Endothelial cell of umbilical vein (primary cell): Measurements from ENCODE around the gene FBXL17. TPM values are rescaled to one million over a fixed set of nuclear protein-coding genes. Genes with fewer than 3 reads are reported as not detected.

Source experiments
- BruUV-seq: library from RNA; stranded (reverse); fragments of 400-500 nt; replicated peaks from 2 replicates; lab custom pipeline; 2021; lab: Mats Ljungman, UMichigan
- CTCF ChIA-PET: fragments of 300-600, 350-600 bp; sonication (Branson Sonifier 250); formaldehyde crosslinking; loops from one replicate; lab custom pipeline; 2021; ENCODE audit warnings: antibody characterized with exemption, inconsistent platforms; lab: Charles Lee
- POLR2A ChIA-PET: fragments of 300-600, 350-600 bp; sonication (Branson Sonifier 250); formaldehyde crosslinking; loops from one replicate; lab custom pipeline; 2021; ENCODE audit warnings: antibody characterized with exemption, inconsistent platforms; lab: Charles Lee
- DNase-seq: peaks from one replicate; pipeline ENCODE4 v3.0.0-alpha.2; 2011; ENCODE audit warnings: low read depth, low spot score
- FAIRE-seq: peaks from 2 replicates; lab custom pipeline; 2011; peaks lifted over from hg19 to GRCh38; lab: Jason Lieb, UNC
- H2AFZ ChIP-seq: 2 replicates; pipeline ENCODE4 v1.6.0; 2012; ENCODE audit warnings: low read depth, low read length, control low read depth, inconsistent platforms
- H3K27ac ChIP-seq: 2 replicates; pipeline ENCODE4 v1.5.1; 2011; ENCODE audit warnings: low read depth, mild to moderate bottlenecking, control low read depth, low read length, moderate library complexity; ENCODE audit not compliant: insufficient read depth
- H3K27me3 ChIP-seq, 2 experiments: 2 replicates each; pipeline versions ENCODE4 v1.6.0 to v1.6.1; 2011; ENCODE audit warnings: low read length in 2 of 2, mixed read lengths in 1 of 2; ENCODE audit not compliant: control insufficient read depth in 2 of 2, insufficient read depth in 2 of 2
- H3K36me3 ChIP-seq, 2 experiments: 2 replicates in 1 of 2; 3 replicates in 1 of 2; pipeline ENCODE4 v1.5.1; 2011; ENCODE audit warnings: low read length in 2 of 2, mild to moderate bottlenecking in 1 of 2, moderate library complexity in 1 of 2; ENCODE audit not compliant: control insufficient read depth in 2 of 2, insufficient read depth in 2 of 2; ENCODE audit errors: extremely low read depth in 1 of 2
- H3K4me1 ChIP-seq: 3 replicates; pipeline ENCODE4 v1.5.1; 2011; ENCODE audit warnings: mild to moderate bottlenecking, low read length; ENCODE audit not compliant: control insufficient read depth, insufficient read depth; ENCODE audit errors: extremely low read depth
- H3K4me2 ChIP-seq: 2 replicates; pipeline ENCODE4 v1.6.1; 2011; ENCODE audit warnings: low read length, control low read depth, mixed read lengths; ENCODE audit not compliant: insufficient read depth
- H3K4me3 ChIP-seq, 3 experiments: fragments of 200-600 bp in 1 of 3; sonication (generic), shearing (Covaris generic) in 1 of 3; replicated peaks in 1 of 3; 2 replicates each; pipeline ENCODE4 v1.5.1; 2011 to 2016; ENCODE audit warnings: control low read depth in 3 of 3, low read length in 3 of 3, mild to moderate bottlenecking in 2 of 3, inconsistent platforms in 1 of 3, low read depth in 1 of 3, moderate library complexity in 1 of 3; ENCODE audit not compliant: insufficient read depth in 1 of 3
- H3K79me2 ChIP-seq: 2 replicates; pipeline ENCODE4 v1.6.0; 2012; ENCODE audit warnings: low read length, inconsistent platforms; ENCODE audit not compliant: control insufficient read depth, insufficient read depth
- H3K9ac ChIP-seq: replicated peaks from 2 replicates; pipeline ENCODE3; 2011; ENCODE audit warnings: low read length, control low read depth; ENCODE audit not compliant: insufficient read depth; ENCODE audit errors: extremely low read depth
- H3K9me1 ChIP-seq: replicated peaks from 3 replicates; pipeline ENCODE4 v1.6.0; 2011; ENCODE audit warnings: mild to moderate bottlenecking, low read length; ENCODE audit not compliant: control insufficient read depth, insufficient read depth; ENCODE audit errors: extremely low read depth
- H3K9me3 ChIP-seq: replicated peaks from 2 replicates; pipeline ENCODE4 v1.5.1; 2012; ENCODE audit warnings: low read length, inconsistent platforms; ENCODE audit not compliant: control insufficient read depth, insufficient read depth
- H4K20me1 ChIP-seq: replicated peaks from 2 replicates; pipeline ENCODE3; 2011; ENCODE audit warnings: mild to moderate bottlenecking, low read length; ENCODE audit not compliant: control insufficient read depth, insufficient read depth; ENCODE audit errors: extremely low read depth
- FOS ChIP-seq: IDR thresholded peaks from 2 replicates; pipeline ENCODE4 v1.6.1; 2011; ENCODE audit warnings: mild to moderate bottlenecking, low read length, moderate library complexity, borderline replicate concordance; ENCODE audit not compliant: insufficient read depth
- JUN ChIP-seq: IDR thresholded peaks from 2 replicates; pipeline ENCODE4 v1.6.1; 2011; ENCODE audit warnings: borderline replicate concordance, low read depth; ENCODE audit not compliant: insufficient read length, insufficient read depth
- MYC ChIP-seq: IDR thresholded peaks from one replicate; pipeline ENCODE4 v1.6.1; 2011; ENCODE audit warnings: mild to moderate bottlenecking, low read depth, low read length
- dilution Hi-C: fragments of 300-500 bp; cut with MboI; formaldehyde crosslinking; loops from one replicate; pipeline ENCODE4 v1.15.0; 2019; ENCODE audit warnings: low sequenced_read_pairs; ENCODE audit not compliant: extremely low pct_ligation_motif_present
- intact Hi-C: fragments of 100-400 bp; cut with micrococcal nuclease; formaldehyde crosslinking; loops from one replicate; pipeline ENCODE4 v1.10.0; 2022
- polyA plus RNA-seq, 4 experiments: library from polyadenylated mRNA; depleted of rRNA in 3 of 4; stranded (reverse) in 3 of 4; unstranded in 1 of 4; fragments of >200 nt; gene quantifications; 2 replicates each; pipeline versions ENCODE4 v1.2.1 to v1.2.3, GENCODE V29; 2011 to 2012; ENCODE audit warnings: missing spikeins in 1 of 4
- total RNA-seq: library from RNA; stranded (reverse); gene quantifications from 2 replicates; pipeline ENCODE4 v1.2.3, GENCODE V29; 2021
- TF ChIP-seq, protein P1 (sequence below): IDR thresholded peaks from 2 replicates; pipeline ENCODE4 v1.6.1; 2011; ENCODE audit not compliant: insufficient read depth, insufficient read length
- TF ChIP-seq, protein P2 (sequence below), 2 donors: IDR thresholded peaks; 1 replicate in 1 of 2; 2 replicates in 1 of 2; pipeline ENCODE4 v1.5.1; 2011; ENCODE audit warnings: low read length in 2 of 2, mild to moderate bottlenecking in 2 of 2, moderate library complexity in 2 of 2, control low read depth in 1 of 2, inconsistent platforms in 1 of 2, low read depth in 1 of 2; ENCODE audit not compliant: insufficient read depth in 1 of 2; ENCODE audit errors: extremely low read depth in 1 of 2

Gene FBXL17
- total and polyA plus RNA-seq, 2 donors (not counting 3 experiments of a cell fraction or from before 2014, with no cell fraction given), result 2.7 to 8.8 TPM

DNA sequence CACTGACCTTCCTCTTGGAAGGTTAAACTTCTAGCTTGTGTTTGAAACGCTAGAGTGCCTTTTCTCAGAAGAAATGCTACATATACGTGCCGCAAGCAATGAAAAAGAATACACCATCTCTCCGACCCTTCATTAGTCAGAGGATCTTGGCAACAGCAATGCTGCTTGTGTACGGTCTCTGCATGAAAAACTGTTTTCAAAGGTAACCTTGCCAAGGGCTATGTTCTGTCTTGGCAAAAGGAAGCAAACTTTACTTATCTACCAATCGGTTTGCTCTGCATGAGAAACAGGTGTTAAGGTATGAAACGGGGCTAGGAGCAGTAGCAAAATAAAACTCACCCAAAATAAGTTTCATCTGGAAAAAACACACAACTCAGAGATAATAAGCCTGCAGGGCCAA is 297.8 kb downstream of the FBXL17 start:
- Histone ChIP-seq H3K27ac (no peak overlapping the region), H3K9me1 (no peaks in the 10 kb centered on the region), H4K20me1 (no peaks in the 10 kb centered on the region), H3K4me3 (no peak overlapping the region), H3K79me2 (no peaks in the 10 kb centered on the region), H3K4me1 (no peaks in the 10 kb centered on the region), H3K27me3 (no peaks in the 10 kb centered on the region), H2AFZ (peak overlapping the region; percentile 42), H3K9ac (no peak overlapping the region), H3K4me2 (no peak overlapping the region), H3K36me3 (no peaks in the 10 kb centered on the region), H3K9me3 (no peaks in the 10 kb centered on the region)
- peak; percentile 21 for DNase-seq
- dilution Hi-C loops (no loop called here), intact Hi-C loops (loop anchor here (10.0 kb wide), 1 partner anchor 229 kb away; no protein-coding TSS in a partner anchor)
- TF ChIP-seq, protein P1, sequence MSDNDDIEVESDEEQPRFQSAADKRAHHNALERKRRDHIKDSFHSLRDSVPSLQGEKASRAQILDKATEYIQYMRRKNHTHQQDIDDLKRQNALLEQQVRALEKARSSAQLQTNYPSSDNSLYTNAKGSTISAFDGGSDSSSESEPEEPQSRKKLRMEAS, result no peak
- TF ChIP-seq MYC, result no peak
- no peak for TF ChIP-seq FOS
- no peak for TF ChIP-seq JUN
- TF ChIP-seq, protein P2, sequence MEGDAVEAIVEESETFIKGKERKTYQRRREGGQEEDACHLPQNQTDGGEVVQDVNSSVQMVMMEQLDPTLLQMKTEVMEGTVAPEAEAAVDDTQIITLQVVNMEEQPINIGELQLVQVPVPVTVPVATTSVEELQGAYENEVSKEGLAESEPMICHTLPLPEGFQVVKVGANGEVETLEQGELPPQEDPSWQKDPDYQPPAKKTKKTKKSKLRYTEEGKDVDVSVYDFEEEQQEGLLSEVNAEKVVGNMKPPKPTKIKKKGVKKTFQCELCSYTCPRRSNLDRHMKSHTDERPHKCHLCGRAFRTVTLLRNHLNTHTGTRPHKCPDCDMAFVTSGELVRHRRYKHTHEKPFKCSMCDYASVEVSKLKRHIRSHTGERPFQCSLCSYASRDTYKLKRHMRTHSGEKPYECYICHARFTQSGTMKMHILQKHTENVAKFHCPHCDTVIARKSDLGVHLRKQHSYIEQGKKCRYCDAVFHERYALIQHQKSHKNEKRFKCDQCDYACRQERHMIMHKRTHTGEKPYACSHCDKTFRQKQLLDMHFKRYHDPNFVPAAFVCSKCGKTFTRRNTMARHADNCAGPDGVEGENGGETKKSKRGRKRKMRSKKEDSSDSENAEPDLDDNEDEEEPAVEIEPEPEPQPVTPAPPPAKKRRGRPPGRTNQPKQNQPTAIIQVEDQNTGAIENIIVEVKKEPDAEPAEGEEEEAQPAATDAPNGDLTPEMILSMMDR (IDR thresholded peaks at IDR 0.05; ENCODE audit: extremely low read depth in 1 of 2, insufficient read depth in 1 of 2, low read depth in 1 of 2, low read length in 2 of 2), result no peak
- ChIA-PET POLR2A (no interaction called here), CTCF (interaction anchor here (0.9 kb wide), 1 partner anchor 20 kb away, joined by 3 read pairs; no protein-coding TSS in a partner anchor)
- no TSS peak for BruUV-seq
- no peak for FAIRE-seq
